Activated naive CD4-positive, alpha-beta T cell treated with anti-CD3 and anti-CD28 coated beads for 36 hours (primary cell): ENCODE results near the gene ALG14. TPM values are rescaled to one million over a fixed set of nuclear protein-coding genes. Genes with fewer than 3 reads are reported as not detected.
A peak's percentile ranks its signal among the peaks of the same experiment; 100 is the strongest.

Source experiments
- CTCF ChIA-PET: fragments of 350-600 bp; sonication (Branson Sonifier 250); formaldehyde crosslinking; loops from one replicate; lab custom pipeline; 2021; ENCODE audit warnings: antibody characterized with exemption; lab: Charles Lee
- DNase-seq: peaks from one replicate; pipeline ENCODE4 v3.0.0-alpha.2; 2020
- H3K27ac Mint-ChIP-seq: one replicate; pipeline ENCODE4 v1.8.0; 2021; ENCODE audit warnings: mild to moderate bottlenecking, mixed read lengths
- H3K27me3 Mint-ChIP-seq: one replicate; pipeline ENCODE4 v1.8.0; 2021; ENCODE audit warnings: low read depth, mixed read lengths
- H3K36me3 Mint-ChIP-seq: one replicate; pipeline ENCODE4 v1.8.0; 2021; ENCODE audit warnings: low read depth, mixed read lengths
- H3K4me1 Mint-ChIP-seq: one replicate; pipeline ENCODE4 v1.8.0; 2021; ENCODE audit warnings: low read depth, mixed read lengths
- H3K4me3 Mint-ChIP-seq: one replicate; pipeline ENCODE4 v1.8.0; 2021; ENCODE audit warnings: mild to moderate bottlenecking, moderate library complexity, mixed read lengths
- H3K9me3 Mint-ChIP-seq: one replicate; pipeline ENCODE4 v1.8.0; 2021; ENCODE audit warnings: mixed read lengths
- intact Hi-C: fragments of 100-400 bp; cut with micrococcal nuclease; formaldehyde crosslinking; loops from one replicate; pipeline ENCODE4 v1.15.1; 2023
- total RNA-seq, 2 experiments: library from RNA; stranded (reverse); gene quantifications; one replicate each; pipeline ENCODE4 v1.2.3, GENCODE V29; 2021

ALG14 gene
- total RNA-seq, 2 experiments from 2014 or later = 4.1 to 6.2 TPM

GRCh38 chr1:94926126-94926914, 146.4 kb downstream of the ALG14 start:
- intact Hi-C loops = loop anchor here (2.0 kb wide), 5 partner anchors 36 to 386 kb away; partner anchors contain the start of genes F3 and RWDD3
- Mint-ChIP-seq H3K36me3 (no peaks in the 10 kb centered on the region), H3K9me3 (no peaks in the 10 kb centered on the region), H3K27ac (no peak overlapping the region), H3K27me3 (peaks cover 15% of the 10 kb centered on the region), H3K4me3 (peak overlapping the region; percentile 85), H3K4me1 (peaks cover 21% of the 10 kb centered on the region)
- CTCF ChIA-PET = no interaction called here
- DNase-seq = peak; percentile 53

GRCh38 chr1:94925561-94926125, 147.1 kb downstream of the ALG14 start:
- Mint-ChIP-seq H3K4me1 (peaks cover 21% of the 10 kb centered on the region), H3K36me3 (no peaks in the 10 kb centered on the region), H3K27me3 (peaks cover 15% of the 10 kb centered on the region), H3K9me3 (no peaks in the 10 kb centered on the region), H3K27ac (no peak overlapping the region), H3K4me3 (peak overlapping the region; percentile 85)
- intact Hi-C loops = loop anchor here (2.0 kb wide), 5 partner anchors 37 to 385 kb away; partner anchors contain the start of genes F3 and RWDD3
- DNase-seq = peak; percentile 32
- CTCF ChIA-PET = no interaction called here

- H3K4me1 Mint-ChIP-seq = peaks cover 21% of the 10 kb centered on the region
- no peaks in the 10 kb centered on the region for H3K9me3 Mint-ChIP-seq
- CTCF ChIA-PET = interaction anchor here (1.3 kb wide), 1 partner anchor 13 kb away, joined by 3 read pairs; no protein-coding TSS in a partner anchor
- no peak for DNase-seq
- intact Hi-C loops = no loop called here
- no peak overlapping the region for H3K27ac Mint-ChIP-seq
- H3K4me3 Mint-ChIP-seq = peak overlapping the region; percentile 7
- H3K36me3 Mint-ChIP-seq = no peaks in the 10 kb centered on the region
- peaks cover 15% of the 10 kb centered on the region for H3K27me3 Mint-ChIP-seq
Measured at GRCh38 chr1:94925004-94925403, 147.7 kb downstream of the ALG14 start.

Other genes starting within 250 kb of the ALG14 start
- gene CNN3, start 145.8 kb downstream of the ALG14 start, total RNA-seq = 10 to 100 TPM; 10.0 to 10.6 TPM
- gene TLCD4, start 44.4 kb upstream of the ALG14 start, total RNA-seq = under 1 TPM; 0.07 to 0.12 TPM
- 10 to 100 TPM; 11.4 to 12.4 TPM for gene RWDD3, start 161.3 kb upstream of the ALG14 start, total RNA-seq